GM13977 (cell line): ENCODE measurements around the gene COMP.

Source experiments
- DNase-seq: peaks from one replicate; pipeline ENCODE4 v3.0.0; 2012; ENCODE audit warnings: low spot score
- in situ Hi-C: fragments of 300-500 bp; cut with MboI; formaldehyde crosslinking; loops from one replicate; pipeline ENCODE4 v1.12.0; 2022; ENCODE audit warnings: low sequenced_read_pairs, low pct_unique_long_range_greater_than_20kb, mixed read lengths, inconsistent platforms; ENCODE audit not compliant: unreplicated experiment
- TF ChIP-seq, protein P1 (sequence below): IDR thresholded peaks from 2 replicates; pipeline ENCODE4 v1.5.1; 2012; ENCODE audit warnings: mild to moderate bottlenecking, control low read depth; ENCODE audit not compliant: insufficient read depth; ENCODE audit errors: extremely low read depth, missing control alignments

COMP gene

DNA sequence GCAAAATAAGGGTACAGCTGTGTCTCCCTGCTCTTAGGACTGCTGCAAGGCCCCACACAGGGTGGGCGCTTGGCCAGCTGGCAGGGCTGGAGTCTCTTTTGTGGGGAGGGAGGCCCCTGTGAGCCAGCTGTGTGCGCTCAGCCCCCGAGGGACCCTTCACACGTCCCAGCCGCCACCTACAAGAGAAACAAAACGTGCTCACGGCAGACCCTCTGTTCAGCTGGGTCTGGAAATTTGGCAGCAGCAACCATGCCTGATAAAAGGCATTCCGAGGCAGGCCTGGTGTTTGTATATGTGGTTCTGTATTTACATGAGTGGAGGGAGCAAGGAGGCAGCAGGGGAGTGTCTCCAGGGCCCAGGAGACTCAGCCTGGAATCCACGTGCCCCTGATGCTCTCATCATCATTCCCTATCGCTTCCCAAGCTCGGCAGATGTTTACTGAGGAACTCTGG, 57.9 kb downstream of the COMP start:
- TF ChIP-seq, protein P1, sequence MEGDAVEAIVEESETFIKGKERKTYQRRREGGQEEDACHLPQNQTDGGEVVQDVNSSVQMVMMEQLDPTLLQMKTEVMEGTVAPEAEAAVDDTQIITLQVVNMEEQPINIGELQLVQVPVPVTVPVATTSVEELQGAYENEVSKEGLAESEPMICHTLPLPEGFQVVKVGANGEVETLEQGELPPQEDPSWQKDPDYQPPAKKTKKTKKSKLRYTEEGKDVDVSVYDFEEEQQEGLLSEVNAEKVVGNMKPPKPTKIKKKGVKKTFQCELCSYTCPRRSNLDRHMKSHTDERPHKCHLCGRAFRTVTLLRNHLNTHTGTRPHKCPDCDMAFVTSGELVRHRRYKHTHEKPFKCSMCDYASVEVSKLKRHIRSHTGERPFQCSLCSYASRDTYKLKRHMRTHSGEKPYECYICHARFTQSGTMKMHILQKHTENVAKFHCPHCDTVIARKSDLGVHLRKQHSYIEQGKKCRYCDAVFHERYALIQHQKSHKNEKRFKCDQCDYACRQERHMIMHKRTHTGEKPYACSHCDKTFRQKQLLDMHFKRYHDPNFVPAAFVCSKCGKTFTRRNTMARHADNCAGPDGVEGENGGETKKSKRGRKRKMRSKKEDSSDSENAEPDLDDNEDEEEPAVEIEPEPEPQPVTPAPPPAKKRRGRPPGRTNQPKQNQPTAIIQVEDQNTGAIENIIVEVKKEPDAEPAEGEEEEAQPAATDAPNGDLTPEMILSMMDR, result no peak
- in situ Hi-C loops, result no loop called here
- DNase-seq, result no peak
